HepG2 (cell line): ENCODE measurements around the gene LIPC. TPM values are rescaled to one million over a fixed set of nuclear protein-coding genes. Genes with fewer than 3 reads are reported as not detected.

Source experiments
- DR1 ChIP-seq: sonication (generic); formaldehyde crosslinking; IDR thresholded peaks from 2 replicates; pipeline ENCODE4 v1.8.0; 2021; ENCODE audit warnings: mild to moderate bottlenecking, missing genetic modification reagents, inconsistent platforms
- EP300 ChIP-seq, 3 experiments: sonication (generic) in 1 of 3; formaldehyde crosslinking in 1 of 3; IDR thresholded peaks; 2 replicates each; pipeline versions ENCODE4 v1.5.1 to v1.6.1; 2011 to 2020; ENCODE audit warnings: low read depth in 2 of 3, low read length in 2 of 3, borderline replicate concordance in 1 of 3, improper control_type of control experiment in 1 of 3, mild to moderate bottlenecking in 1 of 3, missing genetic modification reagents in 1 of 3, moderate library complexity in 1 of 3
- FOSL1 ChIP-seq: sonication (generic); formaldehyde crosslinking; IDR thresholded peaks from 2 replicates; pipeline ENCODE4 v1.9.0; 2021; ENCODE audit warnings: missing genetic modification reagents, borderline replicate concordance
- IKZF1 ChIP-seq: fragments of 450-650 bp; IDR thresholded peaks from 2 replicates; pipeline ENCODE4 v1.7.1; 2016
- KLF15 ChIP-seq: sonication (generic); formaldehyde crosslinking; IDR thresholded peaks from 2 replicates; pipeline ENCODE4 v1.8.1; 2023; ENCODE audit warnings: borderline replicate concordance, mild to moderate bottlenecking, inconsistent platforms, missing genetic modification reagents, mixed read lengths
- KMT2A ChIP-seq: sonication (generic); formaldehyde crosslinking; IDR thresholded peaks from 2 replicates; pipeline ENCODE4 v1.4.0; 2020; ENCODE audit warnings: missing genetic modification reagents
- MIER2 ChIP-seq: IDR thresholded peaks from 2 replicates; pipeline ENCODE4 v1.6.1; 2016; ENCODE audit warnings: missing biosample characterization, missing genetic modification reagents
- MTA3 ChIP-seq: sonication (generic); formaldehyde crosslinking; IDR thresholded peaks from 2 replicates; pipeline ENCODE4 v1.4.0; 2020; ENCODE audit warnings: missing genetic modification reagents
- RFXAP ChIP-seq: sonication (generic); formaldehyde crosslinking; IDR thresholded peaks from 2 replicates; pipeline ENCODE4 v1.4.0; 2020; ENCODE audit warnings: missing genetic modification reagents, borderline replicate concordance
- ZFP37 ChIP-seq: sonication (generic); formaldehyde crosslinking; IDR thresholded peaks from 2 replicates; pipeline ENCODE4 v1.4.0; 2020; ENCODE audit warnings: missing genetic modification reagents, borderline replicate concordance
- ZNF768 ChIP-seq: sonication (generic); formaldehyde crosslinking; IDR thresholded peaks from 2 replicates; pipeline ENCODE4 v1.4.0; 2020; ENCODE audit warnings: missing genetic modification reagents
- polyA plus RNA-seq, 8 experiments: library from polyadenylated mRNA; depleted of rRNA in 3 of 8; stranded (reverse) in 7 of 8; unstranded in 1 of 8; fragments of >200 nt; fragmentation: Illumina TruSeq in 4 of 8; extraction: Trizol in 4 of 8; gene quantifications; 2 replicates each; pipeline versions ENCODE4 v1.2.1 to v1.2.3, GENCODE V29; 2011 to 2016; ENCODE audit warnings: low read depth in 4 of 8, missing spikeins in 1 of 8, mixed read lengths in 1 of 8; ENCODE audit not compliant: insufficient read depth in 1 of 8
- total RNA-seq, 5 experiments: library from RNA; depleted of rRNA; stranded (reverse); fragments of >200 nt; fragmentation: Illumina TruSeq; extraction: Trizol; gene quantifications; 2 replicates each; pipeline ENCODE4 v1.2.3, GENCODE V29; 2016; ENCODE audit warnings: low read depth in 1 of 5
- TF ChIP-seq, protein P1 (sequence below): sonication (generic); formaldehyde crosslinking; IDR thresholded peaks from 2 replicates; pipeline ENCODE4 v1.4.0; 2020; ENCODE audit warnings: mild to moderate bottlenecking, missing genetic modification reagents
- TF ChIP-seq, protein P2 (sequence below): sonication (generic); formaldehyde crosslinking; IDR thresholded peaks from 2 replicates; pipeline ENCODE4 v1.5.0; 2020; ENCODE audit warnings: missing genetic modification reagents
- TF ChIP-seq, protein P3 (sequence below): sonication (generic); formaldehyde crosslinking; IDR thresholded peaks from 2 replicates; pipeline ENCODE4 v1.5.1; 2020; ENCODE audit warnings: missing genetic modification reagents, mild to moderate bottlenecking, borderline replicate concordance
- TF ChIP-seq, protein P4 (sequence below): sonication (generic); formaldehyde crosslinking; IDR thresholded peaks from 2 replicates; pipeline ENCODE4 v1.5.1; 2020; ENCODE audit warnings: missing genetic modification reagents, mild to moderate bottlenecking, borderline replicate concordance

LIPC gene
- total and polyA plus RNA-seq, 2 of the 13 experiments (the other 11 are each of a cell fraction or from before 2014, with no cell fraction given) = 26.0 to 38.0 TPM

DNA sequence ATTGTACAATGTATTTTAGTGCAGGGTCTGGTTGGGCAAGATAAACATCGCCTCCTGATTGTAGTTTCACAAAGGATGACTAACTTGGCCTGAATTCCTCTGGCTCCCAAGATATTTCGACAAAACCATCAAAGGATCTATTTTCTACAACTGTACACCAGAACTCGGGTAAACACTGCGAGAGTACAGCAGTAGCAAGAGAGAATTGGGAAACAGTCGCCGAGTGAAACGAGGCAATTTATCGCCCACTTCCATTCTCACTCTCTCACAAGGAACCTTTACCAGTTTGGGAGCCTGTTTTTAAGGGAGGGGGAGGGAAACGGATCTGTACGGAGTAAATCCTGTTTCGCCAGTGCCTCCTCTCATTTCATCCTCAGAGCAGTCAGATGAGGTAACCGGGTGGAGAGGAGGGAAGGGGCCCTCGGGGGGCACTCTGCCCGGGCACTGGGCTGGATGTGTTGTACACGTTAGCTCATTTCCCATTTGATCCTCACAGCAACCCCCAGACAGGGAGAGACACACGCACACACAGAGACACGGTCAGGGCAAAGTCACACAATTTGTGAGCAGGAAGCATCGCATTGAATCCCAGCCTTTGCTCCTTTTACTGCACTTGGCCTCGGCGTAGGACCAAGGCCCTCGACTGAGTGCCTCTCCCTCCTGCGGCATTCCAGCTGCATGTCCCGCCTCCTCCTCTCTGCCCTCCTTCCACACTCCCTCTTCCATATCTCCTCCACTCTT, 120.1 kb downstream of the LIPC start (continued):
- TF ChIP-seq, protein P1, sequence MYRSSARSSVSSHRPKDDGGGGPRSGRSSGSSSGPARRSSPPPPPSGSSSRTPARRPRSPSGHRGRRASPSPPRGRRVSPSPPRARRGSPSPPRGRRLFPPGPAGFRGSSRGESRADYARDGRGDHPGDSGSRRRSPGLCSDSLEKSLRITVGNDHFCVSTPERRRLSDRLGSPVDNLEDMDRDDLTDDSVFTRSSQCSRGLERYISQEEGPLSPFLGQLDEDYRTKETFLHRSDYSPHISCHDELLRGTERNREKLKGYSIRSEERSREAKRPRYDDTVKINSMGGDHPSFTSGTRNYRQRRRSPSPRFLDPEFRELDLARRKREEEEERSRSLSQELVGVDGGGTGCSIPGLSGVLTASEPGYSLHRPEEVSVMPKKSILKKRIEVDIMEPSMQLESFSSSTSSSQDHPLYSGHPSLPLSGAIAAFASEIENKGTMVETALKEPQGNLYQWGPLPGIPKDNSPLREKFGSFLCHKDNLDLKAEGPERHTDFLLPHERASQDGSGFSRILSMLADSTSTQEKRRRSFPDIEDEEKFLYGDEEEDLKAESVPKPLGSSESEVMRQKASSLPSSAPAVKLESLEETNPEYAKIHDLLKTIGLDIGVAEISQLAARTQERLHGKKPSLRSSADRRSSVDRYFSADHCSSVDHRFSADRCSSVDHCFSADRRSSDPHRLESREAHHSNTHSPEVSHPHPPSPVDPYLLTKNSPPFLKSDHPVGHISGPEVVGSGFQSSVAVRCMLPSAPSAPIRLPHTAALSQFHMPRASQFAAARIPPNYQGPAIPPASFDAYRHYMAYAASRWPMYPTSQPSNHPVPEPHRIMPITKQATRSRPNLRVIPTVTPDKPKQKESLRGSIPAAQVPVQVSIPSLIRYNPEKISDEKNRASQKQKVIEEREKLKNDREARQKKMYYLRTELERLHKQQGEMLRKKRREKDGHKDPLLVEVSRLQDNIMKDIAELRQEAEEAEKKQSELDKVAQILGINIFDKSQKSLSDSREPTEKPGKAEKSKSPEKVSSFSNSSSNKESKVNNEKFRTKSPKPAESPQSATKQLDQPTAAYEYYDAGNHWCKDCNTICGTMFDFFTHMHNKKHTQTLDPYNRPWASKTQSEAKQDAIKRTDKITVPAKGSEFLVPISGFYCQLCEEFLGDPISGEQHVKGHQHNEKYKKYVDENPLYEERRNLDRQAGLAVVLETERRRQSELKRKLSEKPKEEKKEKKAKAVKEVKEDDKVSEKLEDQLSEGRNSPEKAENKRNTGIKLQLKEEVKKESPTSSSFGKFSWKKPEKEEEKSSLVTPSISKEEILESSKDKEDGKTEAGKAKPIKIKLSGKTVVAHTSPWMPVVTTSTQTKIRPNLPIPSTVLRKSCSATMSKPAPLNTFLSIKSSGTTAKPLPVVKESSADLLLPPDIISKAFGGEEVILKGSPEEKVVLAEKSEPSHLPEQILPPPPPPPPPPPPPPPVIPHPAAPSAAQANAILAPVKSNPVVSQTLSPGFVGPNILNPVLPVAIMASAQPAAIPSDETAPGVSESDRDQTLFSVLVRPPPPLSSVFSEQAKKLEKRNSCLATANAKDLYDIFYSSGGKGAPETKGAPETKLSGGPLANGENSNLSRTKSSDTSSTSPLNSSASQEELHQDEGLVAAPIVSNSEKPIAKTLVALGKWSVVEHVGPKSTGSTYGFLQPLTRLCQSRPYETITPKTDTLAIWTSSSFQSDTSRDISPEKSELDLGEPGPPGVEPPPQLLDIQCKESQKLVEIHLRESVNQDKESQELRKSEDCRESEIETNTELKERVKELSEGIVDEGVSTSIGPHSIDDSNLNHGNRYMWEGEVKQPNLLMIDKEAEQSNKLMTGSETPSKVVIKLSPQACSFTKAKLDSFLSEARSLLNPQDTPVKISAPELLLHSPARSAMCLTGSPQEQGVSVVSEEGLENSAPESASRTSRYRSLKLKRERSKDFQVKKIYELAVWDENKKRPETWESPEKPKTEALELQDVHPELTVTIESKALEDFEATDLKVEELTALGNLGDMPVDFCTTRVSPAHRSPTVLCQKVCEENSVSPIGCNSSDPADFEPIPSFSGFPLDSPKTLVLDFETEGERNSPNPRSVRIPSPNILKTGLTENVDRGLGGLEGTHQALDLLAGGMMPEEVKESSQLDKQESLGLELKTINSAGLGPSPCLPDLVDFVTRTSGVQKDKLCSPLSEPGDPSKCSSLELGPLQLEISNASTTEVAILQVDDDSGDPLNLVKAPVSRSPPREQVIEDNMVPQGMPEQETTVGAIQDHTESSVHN (CRISPR knock-in tag) = no peak
- TF ChIP-seq ZFP37 (CRISPR knock-in tag) (no peak), KMT2A (CRISPR knock-in tag) (no peak), EP300 (IDR thresholded peaks at IDR 0.05; ENCODE audit: low read depth in 2 of 2, low read length in 2 of 2) (peak in 1 of 2 experiments; percentile 64; a peak in 2 of 4 replicates), EP300 (CRISPR knock-in tag; IDR thresholded peaks at IDR 0.05; ENCODE audit: borderline replicate concordance) (peak; percentile 65; the same call in 1 of the 2 replicates), DR1 (no peak), ZNF768 (CRISPR knock-in tag) (no peak), MTA3 (no peak), FOSL1 (peak; percentile 50; the same call in 1 of the 2 replicates), MIER2 (CRISPR knock-in tag) (no peak), KLF15 (no peak), RFXAP (CRISPR knock-in tag) (no peak), IKZF1 (no peak)
- TF ChIP-seq, protein P2, sequence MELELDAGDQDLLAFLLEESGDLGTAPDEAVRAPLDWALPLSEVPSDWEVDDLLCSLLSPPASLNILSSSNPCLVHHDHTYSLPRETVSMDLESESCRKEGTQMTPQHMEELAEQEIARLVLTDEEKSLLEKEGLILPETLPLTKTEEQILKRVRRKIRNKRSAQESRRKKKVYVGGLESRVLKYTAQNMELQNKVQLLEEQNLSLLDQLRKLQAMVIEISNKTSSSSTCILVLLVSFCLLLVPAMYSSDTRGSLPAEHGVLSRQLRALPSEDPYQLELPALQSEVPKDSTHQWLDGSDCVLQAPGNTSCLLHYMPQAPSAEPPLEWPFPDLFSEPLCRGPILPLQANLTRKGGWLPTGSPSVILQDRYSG (CRISPR knock-in tag) = no peak
- TF ChIP-seq, protein P3, sequence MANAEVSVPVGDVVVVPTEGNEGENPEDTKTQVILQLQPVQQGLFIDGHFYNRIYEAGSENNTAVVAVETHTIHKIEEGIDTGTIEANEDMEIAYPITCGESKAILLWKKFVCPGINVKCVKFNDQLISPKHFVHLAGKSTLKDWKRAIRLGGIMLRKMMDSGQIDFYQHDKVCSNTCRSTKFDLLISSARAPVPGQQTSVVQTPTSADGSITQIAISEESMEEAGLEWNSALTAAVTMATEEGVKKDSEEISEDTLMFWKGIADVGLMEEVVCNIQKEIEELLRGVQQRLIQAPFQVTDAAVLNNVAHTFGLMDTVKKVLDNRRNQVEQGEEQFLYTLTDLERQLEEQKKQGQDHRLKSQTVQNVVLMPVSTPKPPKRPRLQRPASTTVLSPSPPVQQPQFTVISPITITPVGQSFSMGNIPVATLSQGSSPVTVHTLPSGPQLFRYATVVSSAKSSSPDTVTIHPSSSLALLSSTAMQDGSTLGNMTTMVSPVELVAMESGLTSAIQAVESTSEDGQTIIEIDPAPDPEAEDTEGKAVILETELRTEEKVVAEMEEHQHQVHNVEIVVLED (CRISPR knock-in tag) = no peak
- TF ChIP-seq, protein P4, sequence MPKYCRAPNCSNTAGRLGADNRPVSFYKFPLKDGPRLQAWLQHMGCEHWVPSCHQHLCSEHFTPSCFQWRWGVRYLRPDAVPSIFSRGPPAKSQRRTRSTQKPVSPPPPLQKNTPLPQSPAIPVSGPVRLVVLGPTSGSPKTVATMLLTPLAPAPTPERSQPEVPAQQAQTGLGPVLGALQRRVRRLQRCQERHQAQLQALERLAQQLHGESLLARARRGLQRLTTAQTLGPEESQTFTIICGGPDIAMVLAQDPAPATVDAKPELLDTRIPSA (CRISPR knock-in tag) = no peak
